B cell (primary cell): ENCODE data around the gene CXCR6. TPM values are rescaled to one million over a fixed set of nuclear protein-coding genes. Genes with fewer than 3 reads are reported as not detected.

Experiments
- ATAC-seq: fragments of 200-7000 bp; cut with Tn5 transposase; one replicate; pipeline ENCODE4 v1.10.0; 2021; ENCODE audit warnings: low read depth, mild to moderate bottlenecking, moderate number of reproducible peaks, moderate library complexity
- CTCF ChIA-PET: fragments of 350-600 bp; sonication (Branson Sonifier 250); formaldehyde crosslinking; loops from one replicate; lab custom pipeline; 2021; ENCODE audit warnings: antibody characterized with exemption, inconsistent platforms; lab: Charles Lee
- POLR2A ChIA-PET: fragments of 350-600 bp; sonication (Branson Sonifier 250); formaldehyde crosslinking; loops from one replicate; lab custom pipeline; 2021; ENCODE audit warnings: antibody characterized with exemption; lab: Charles Lee
- DNase-seq: peaks from one replicate; pipeline ENCODE4 v3.0.0; 2013
- H2AFZ ChIP-seq: 2 replicates; pipeline ENCODE4 v1.6.1; 2012; ENCODE audit warnings: mild to moderate bottlenecking, low read depth, low read length; ENCODE audit not compliant: insufficient read depth, poor library complexity, severe bottlenecking
- H3K27ac ChIP-seq, 2 donors: 1 replicate in 1 of 2; 2 replicates in 1 of 2; pipeline ENCODE4 v1.5.1; 2012 to 2013; ENCODE audit warnings: low read length in 2 of 2, mild to moderate bottlenecking in 2 of 2, moderate library complexity in 1 of 2
- H3K27me3 ChIP-seq, 4 experiments: fragments of 200-600 bp in 1 of 4; sonication (generic) in 1 of 4; replicated peaks in 1 of 4; 1 replicate in 2 of 4; 2 replicates in 2 of 4; pipeline versions ENCODE4 v1.6.1 to v1.7.0; 2013 to 2016; ENCODE audit warnings: low read length in 3 of 4, mild to moderate bottlenecking in 2 of 4, mixed read lengths in 1 of 4, moderate library complexity in 1 of 4; ENCODE audit not compliant: insufficient read depth in 4 of 4, control insufficient read depth in 3 of 4; ENCODE audit errors: control extremely low read depth in 1 of 4
- H3K36me3 ChIP-seq, 2 experiments: replicated peaks in 1 of 2; 1 replicate in 1 of 2; 2 replicates in 1 of 2; pipeline versions ENCODE4 v1.6.1 to v1.7.1; 2013; ENCODE audit warnings: low read length in 1 of 2; ENCODE audit not compliant: insufficient read depth in 2 of 2, control insufficient read depth in 1 of 2; ENCODE audit errors: control extremely low read depth in 1 of 2, extremely low read depth in 1 of 2
- H3K4me1 ChIP-seq, 2 donors: fragments of 200-600 bp in 1 of 2; sonication (generic) in 1 of 2; 1 replicate in 1 of 2; 2 replicates in 1 of 2; pipeline versions ENCODE4 v1.5.1 to v1.6.1; 2013 to 2017; ENCODE audit warnings: low read length in 2 of 2; ENCODE audit not compliant: control insufficient read depth in 2 of 2, insufficient read depth in 2 of 2
- H3K4me2 ChIP-seq: replicated peaks from 2 replicates; pipeline ENCODE3; 2012; ENCODE audit warnings: mild to moderate bottlenecking, low read depth, low read length; ENCODE audit not compliant: poor library complexity, severe bottlenecking
- H3K4me3 ChIP-seq, 5 experiments: fragments of 200-600 bp in 1 of 5; sonication (generic) in 1 of 5; 1 replicate in 3 of 5; 2 replicates in 2 of 5; pipeline versions ENCODE4 v1.5.1 to v1.7.0; 2011 to 2016; ENCODE audit warnings: low read length in 4 of 5, mild to moderate bottlenecking in 4 of 5, low read depth in 2 of 5, control low read depth in 1 of 5, moderate library complexity in 1 of 5; ENCODE audit not compliant: insufficient read depth in 1 of 5; ENCODE audit errors: control extremely low read depth in 1 of 5, extremely low read depth in 1 of 5
- H3K79me2 ChIP-seq: fragments of 200-600 bp; sonication (generic); one replicate; pipeline ENCODE4 v1.6.0; 2016; ENCODE audit warnings: low read length; ENCODE audit not compliant: control insufficient read depth, insufficient read depth
- H3K9ac ChIP-seq: fragments of 200-600 bp; sonication (generic); 2 replicates; pipeline ENCODE4 v1.6.1; 2017; ENCODE audit warnings: mild to moderate bottlenecking, low read length, moderate library complexity
- H3K9me3 ChIP-seq, 3 donors: one replicate each; pipeline versions ENCODE4 v1.6.1 to v1.7.1; 2013; ENCODE audit warnings: low read length in 2 of 3; ENCODE audit not compliant: control insufficient read depth in 2 of 3, insufficient read depth in 1 of 3; ENCODE audit errors: control extremely low read depth in 1 of 3
- H4K20me1 ChIP-seq: 2 replicates; pipeline ENCODE4 v1.6.0; 2012; ENCODE audit warnings: mild to moderate bottlenecking, low read length; ENCODE audit not compliant: insufficient read depth, control insufficient read depth, poor library complexity, severe bottlenecking
- H3K27ac Mint-ChIP-seq: one replicate; pipeline ENCODE4 v1.8.0; 2021; ENCODE audit warnings: mixed read lengths
- H3K27me3 Mint-ChIP-seq: one replicate; pipeline ENCODE4 v1.8.0; 2021; ENCODE audit warnings: mixed read lengths
- H3K4me1 Mint-ChIP-seq: one replicate; pipeline ENCODE4 v1.8.0; 2021; ENCODE audit warnings: mixed read lengths
- H3K4me3 Mint-ChIP-seq: one replicate; pipeline ENCODE4 v1.8.0; 2021; ENCODE audit warnings: mixed read lengths
- H3K9me3 Mint-ChIP-seq: one replicate; pipeline ENCODE4 v1.8.0; 2022; ENCODE audit warnings: mixed read lengths; ENCODE audit not compliant: insufficient read depth
- EZH2 ChIP-seq: IDR thresholded peaks from 2 replicates; pipeline ENCODE4 v1.6.1; 2012; ENCODE audit warnings: borderline replicate concordance, low read depth, mild to moderate bottlenecking, moderate library complexity, low read length; ENCODE audit not compliant: insufficient read depth, poor library complexity, severe bottlenecking
- WGBS: methylation state at CpG from one replicate; pipeline ENCODE4 v1.1.5; 2013; ENCODE audit warnings: missing lambda C conversion rate; ENCODE audit not compliant: insufficient coverage; 5-methylcytosine and 5-hydroxymethylcytosine counted together
- intact Hi-C: fragments of 100-400 bp; cut with micrococcal nuclease; formaldehyde crosslinking; loops from one replicate; pipeline ENCODE4 v1.10.0; 2022
- polyA plus RNA-seq: library from polyadenylated mRNA; depleted of rRNA; stranded (reverse); fragments of >200 nt; gene quantifications from 2 replicates; pipeline ENCODE4 v1.2.3, GENCODE V29; 2012
- total RNA-seq, 2 donors: library from RNA; stranded (reverse); fragments of 120-200 nt in 1 of 2; gene quantifications; 1 replicate in 1 of 2; 2 replicates in 1 of 2; pipeline versions ENCODE4 v1.2.3 to v1.2.4, GENCODE V29; 2013 to 2022
- TF ChIP-seq, protein P1 (sequence below): fragments of 200-600 bp; IDR thresholded peaks from one replicate; pipeline ENCODE4 v1.8.0; 2022; ENCODE audit warnings: antibody characterized with exemption, mild to moderate bottlenecking

The CXCR6 gene
- total and polyA plus RNA-seq, 2 donors (not counting 1 experiment from before 2014, with no cell fraction given), result not detected

- CTCF ChIA-PET, result interaction anchor here (0.6 to 3.3 kb wide), 3 partner anchors 12 to 235 kb away, joined by 3 to 13 read pairs (median 3); no protein-coding TSS in a partner anchor
- peak overlapping the region; percentile 42 for H3K4me3 Mint-ChIP-seq
- Histone ChIP-seq H3K79me2 (no peaks in the 10 kb centered on the region), H4K20me1 (no peaks in the 10 kb centered on the region), H3K4me2 (no peak overlapping the region), H3K9ac (no peak overlapping the region), H3K27ac (no peak overlapping the region), H3K9me3 (peaks cover 0 to 2% (median 0%) of the 10 kb centered on the region in 3 donors), H3K27me3 (no peaks in the 10 kb centered on the region), H3K36me3 (no peaks in the 10 kb centered on the region), H3K4me1 (peaks cover 16 to 46% of the 10 kb centered on the region in 2 donors), H2AFZ (no peak overlapping the region), H3K4me3 (no peak overlapping the region)
- POLR2A ChIA-PET, result no interaction called here
- H3K4me1 Mint-ChIP-seq, result peaks cover 53% of the 10 kb centered on the region
- H3K9me3 Mint-ChIP-seq, result no peaks in the 10 kb centered on the region
- no peaks in the 10 kb centered on the region for H3K27me3 Mint-ChIP-seq
- DNase-seq (no peak), ATAC-seq (no peak)
- intact Hi-C loops, result loop anchor here (1.0 kb wide), 1 partner anchor 146 kb away; no protein-coding TSS in a partner anchor
- WGBS, result 82% methylated on average over 9 of the region's 9 CpGs
- TF ChIP-seq EZH2, result no peak
- TF ChIP-seq, protein P1, sequence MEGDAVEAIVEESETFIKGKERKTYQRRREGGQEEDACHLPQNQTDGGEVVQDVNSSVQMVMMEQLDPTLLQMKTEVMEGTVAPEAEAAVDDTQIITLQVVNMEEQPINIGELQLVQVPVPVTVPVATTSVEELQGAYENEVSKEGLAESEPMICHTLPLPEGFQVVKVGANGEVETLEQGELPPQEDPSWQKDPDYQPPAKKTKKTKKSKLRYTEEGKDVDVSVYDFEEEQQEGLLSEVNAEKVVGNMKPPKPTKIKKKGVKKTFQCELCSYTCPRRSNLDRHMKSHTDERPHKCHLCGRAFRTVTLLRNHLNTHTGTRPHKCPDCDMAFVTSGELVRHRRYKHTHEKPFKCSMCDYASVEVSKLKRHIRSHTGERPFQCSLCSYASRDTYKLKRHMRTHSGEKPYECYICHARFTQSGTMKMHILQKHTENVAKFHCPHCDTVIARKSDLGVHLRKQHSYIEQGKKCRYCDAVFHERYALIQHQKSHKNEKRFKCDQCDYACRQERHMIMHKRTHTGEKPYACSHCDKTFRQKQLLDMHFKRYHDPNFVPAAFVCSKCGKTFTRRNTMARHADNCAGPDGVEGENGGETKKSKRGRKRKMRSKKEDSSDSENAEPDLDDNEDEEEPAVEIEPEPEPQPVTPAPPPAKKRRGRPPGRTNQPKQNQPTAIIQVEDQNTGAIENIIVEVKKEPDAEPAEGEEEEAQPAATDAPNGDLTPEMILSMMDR, result no peak
- peak overlapping the region; percentile 80 for H3K27ac Mint-ChIP-seq
These were observed 36.4 kb upstream of the CXCR6 start for GRCh38 chr3:45906681-45907407.
